ENCODE data around the gene PDE3A. TPM values are rescaled to one million over a fixed set of nuclear protein-coding genes. Genes with fewer than 3 reads are reported as not detected.

Gene PDE3A
- total and polyA plus RNA-seq, 10 of the 15 experiments (the other 5 are each of a cell fraction or from before 2014, with no cell fraction given), result 0.01 to 2.6 (median 1.5) TPM

GRCh38 chr12:20432290-20432689 is 64.0 kb downstream of the PDE3A start:
- H4K20me1 ChIP-seq (ENCODE audit: control insufficient read depth, insufficient read depth), result no peaks in the 10 kb centered on the region
- ChIA-PET RAD21 (ENCODE audit: unreplicated experiment) (no interaction called here), CTCF (no interaction called here), SMC1A (ENCODE audit: uncharacterized antibody, unreplicated experiment) (no interaction called here), POLR2A (no interaction called here)
- H3K9me3 ChIP-seq (replicated peaks; ENCODE audit: control insufficient read depth, insufficient read depth, low read length), result no peaks in the 10 kb centered on the region
- TF ChIP-seq SP1 (IDR thresholded peaks at IDR 0.05; ENCODE audit: low read depth, low read length), result no peak
- no peak for TF ChIP-seq CBX3 (IDR thresholded peaks at IDR 0.05; ENCODE audit: borderline replicate concordance, low read depth)
- no peak for TF ChIP-seq SMAD5 (IDR thresholded peaks at IDR 0.05; ENCODE audit: low read depth)
- no peak for TF ChIP-seq SIX5 (IDR thresholded peaks at IDR 0.05; ENCODE audit: low read depth, low read length, severe bottlenecking)
- no peak for TF ChIP-seq CUX1 (IDR thresholded peaks at IDR 0.05; ENCODE audit: insufficient replicate concordance, low read depth, low read length)
- TF ChIP-seq SMARCA5 (IDR thresholded peaks at IDR 0.05), result no peak
- TF ChIP-seq NFXL1 (IDR thresholded peaks at IDR 0.05; ENCODE audit: borderline replicate concordance), result no peak
- no peak for TF ChIP-seq STAT1 (conservative IDR thresholded peaks at IDR 0.05)
- no peak for TF ChIP-seq ZNF24 (IDR thresholded peaks at IDR 0.05)
- no peak for TF ChIP-seq EGR1 (IDR thresholded peaks at IDR 0.05; ENCODE audit: borderline replicate concordance in 1 of 2, low read depth in 2 of 2, low read length in 2 of 2)
- TF ChIP-seq MLLT1 (IDR thresholded peaks at IDR 0.05), result no peak
- no peak for TF ChIP-seq CREB1 (IDR thresholded peaks at IDR 0.05; ENCODE audit: low read depth)
- H3K4me1 ChIP-seq (ENCODE audit: control insufficient read depth, insufficient read depth, low read length), result no peaks in the 10 kb centered on the region
- no peak overlapping the region for H3K4me2 ChIP-seq (ENCODE audit: control insufficient read depth, insufficient read depth)
- no peaks in the 10 kb centered on the region for H3K27me3 ChIP-seq (replicated peaks in 1 of 2; ENCODE audit: control insufficient read depth in 2 of 2, insufficient read depth in 2 of 2, low read length in 1 of 2)
- H3K36me3 ChIP-seq (ENCODE audit: control insufficient read depth in 2 of 2, insufficient read depth in 2 of 2, low read length in 1 of 2), result no peaks in the 10 kb centered on the region
- no TSS peak for BruUV-seq (replicated peaks)
- ATAC-seq, result no peak
- H3K79me2 ChIP-seq (ENCODE audit: control insufficient read depth, insufficient read depth, low read length), result no peaks in the 10 kb centered on the region
- no peak for FAIRE-seq
- WGBS (ENCODE audit: insufficient coverage, insufficient replicate concordance, low lambda C conversion rate, missing lambda C conversion rate), result 0% methylated on average over 1 of the region's 1 CpG
- no peak overlapping the region for H3K9ac ChIP-seq (ENCODE audit: control insufficient read depth, insufficient read depth, low read length)
- no peak for DNase-seq (ENCODE audit: low read depth, low spot score)
- in situ Hi-C loops (cut with MboI) (no loop called here), intact Hi-C loops (cut with micrococcal nuclease; ENCODE audit: unreplicated experiment) (no loop called here)
- no peak overlapping the region for H3K27ac ChIP-seq (ENCODE audit: control insufficient read depth, insufficient read depth)
- no peak overlapping the region for H3K4me3 ChIP-seq
- no peak overlapping the region for H2AFZ ChIP-seq (ENCODE audit: control insufficient read depth, low read depth, low read length)
